Naive thymus-derived CD4-positive, alpha-beta T cell (primary cell): ENCODE data around the gene PPT1. TPM values are rescaled to one million over a fixed set of nuclear protein-coding genes. Genes with fewer than 3 reads are reported as not detected.
A peak's percentile ranks its signal among the peaks of the same experiment; 100 is the strongest.

Source experiments
- ATAC-seq: fragments of 150-1000 bp; cut with Tn5 transposase; 2 replicates; pipeline ENCODE4 v1.10.0; 2021; ENCODE audit warnings: mild to moderate bottlenecking, moderate library complexity
- CTCF ChIA-PET: fragments of 350-600 bp; sonication (Branson Sonifier 250); formaldehyde crosslinking; loops from one replicate; lab custom pipeline; 2021; ENCODE audit warnings: antibody characterized with exemption; lab: Charles Lee
- POLR2A ChIA-PET: fragments of 350-600 bp; sonication (Branson Sonifier 250); formaldehyde crosslinking; loops from one replicate; lab custom pipeline; 2021; ENCODE audit warnings: antibody characterized with exemption, inconsistent platforms; lab: Charles Lee
- DNase-seq, 9 donors: peaks; one replicate each; pipeline versions ENCODE4 v3.0.0 to v3.0.0-alpha.2; 2020 to 2022; ENCODE audit warnings: mixed read lengths in 1 of 9
- H3K27ac ChIP-seq: one replicate; pipeline ENCODE4 v1.7.0; 2013; ENCODE audit warnings: mild to moderate bottlenecking, low read depth, low read length, moderate library complexity
- H3K27me3 ChIP-seq, 2 donors: one replicate each; pipeline ENCODE4 v1.7.0; 2013; ENCODE audit warnings: low read length in 2 of 2, mild to moderate bottlenecking in 2 of 2, moderate library complexity in 2 of 2; ENCODE audit not compliant: control insufficient read depth in 2 of 2, insufficient read depth in 2 of 2
- H3K36me3 ChIP-seq, 3 experiments: 1 replicate in 2 of 3; 2 replicates in 1 of 3; pipeline ENCODE4 v1.7.0; 2013; ENCODE audit warnings: low read length in 3 of 3, mild to moderate bottlenecking in 3 of 3, moderate library complexity in 1 of 3; ENCODE audit not compliant: insufficient read depth in 3 of 3, control insufficient read depth in 2 of 3
- H3K4me1 ChIP-seq, 2 donors: one replicate each; pipeline ENCODE4 v1.7.0; 2013; ENCODE audit warnings: low read length in 2 of 2, mild to moderate bottlenecking in 2 of 2, moderate library complexity in 1 of 2; ENCODE audit not compliant: control insufficient read depth in 2 of 2, insufficient read depth in 2 of 2
- H3K4me3 ChIP-seq: 2 replicates; pipeline ENCODE4 v1.7.0; 2013; ENCODE audit warnings: mild to moderate bottlenecking, low read length
- H3K9me3 ChIP-seq, 3 experiments: 1 replicate in 2 of 3; 2 replicates in 1 of 3; pipeline ENCODE4 v1.7.0; 2013; ENCODE audit warnings: low read length in 3 of 3; ENCODE audit not compliant: control insufficient read depth in 2 of 3
- H3K27ac Mint-ChIP-seq, 9 donors: one replicate each; pipeline ENCODE4 v1.8.0; 2020 to 2022; ENCODE audit warnings: mixed read lengths in 9 of 9, mild to moderate bottlenecking in 8 of 9, moderate library complexity in 5 of 9, inconsistent platforms in 2 of 9
- H3K27me3 Mint-ChIP-seq, 5 donors: one replicate each; pipeline ENCODE4 v1.8.0; 2021 to 2022; ENCODE audit warnings: mixed read lengths in 5 of 5, mild to moderate bottlenecking in 1 of 5
- H3K36me3 Mint-ChIP-seq, 5 donors: one replicate each; pipeline ENCODE4 v1.8.0; 2020 to 2022; ENCODE audit warnings: mixed read lengths in 5 of 5, mild to moderate bottlenecking in 3 of 5, inconsistent platforms in 1 of 5
- H3K4me1 Mint-ChIP-seq, 7 donors: one replicate each; pipeline ENCODE4 v1.8.0; 2020 to 2022; ENCODE audit warnings: mixed read lengths in 7 of 7, mild to moderate bottlenecking in 3 of 7, inconsistent platforms in 1 of 7
- H3K4me3 Mint-ChIP-seq, 10 donors: one replicate each; pipeline ENCODE4 v1.8.0; 2020 to 2022; ENCODE audit warnings: mild to moderate bottlenecking in 10 of 10, mixed read lengths in 10 of 10, moderate library complexity in 6 of 10, inconsistent platforms in 2 of 10
- H3K9me3 Mint-ChIP-seq, 11 donors: one replicate each; pipeline ENCODE4 v1.8.0; 2020 to 2022; ENCODE audit warnings: mixed read lengths in 11 of 11, mild to moderate bottlenecking in 4 of 11, inconsistent platforms in 1 of 11, moderate library complexity in 1 of 11
- intact Hi-C, 2 donors: fragments of 100-400 bp; cut with micrococcal nuclease; formaldehyde crosslinking; loops; one replicate each; pipeline ENCODE4 v1.15.1; 2023
- polyA plus RNA-seq, 2 donors: library from polyadenylated mRNA; unstranded; fragments of 300-500 nt; fragmentation: Illumina TruSeq; gene quantifications; one replicate each; pipeline ENCODE4 v1.2.3, GENCODE V29; 2021
- total RNA-seq, 6 experiments: library from RNA in 5 of 6; stranded (reverse) in 5 of 6; gene quantifications; 1 replicate in 5 of 6; 2 replicates in 1 of 6; pipeline ENCODE4 v1.2.3 and lab custom pipeline; 2021 to 2026

The PPT1 gene
- total and polyA plus RNA-seq, 7 experiments from 2014 or later, result 51.8 to 264 (median 100) TPM

GRCh38 chr1:40133312-40133665 lies 36.2 kb upstream of the PPT1 start:
- Histone ChIP-seq H3K27me3 (no peaks in the 10 kb centered on the region), H3K4me1 (no peaks in the 10 kb centered on the region), H3K36me3 (no peaks in the 10 kb centered on the region), H3K27ac (no peak overlapping the region), H3K9me3 (no peaks in the 10 kb centered on the region), H3K4me3 (no peak overlapping the region)
- no peaks in the 10 kb centered on the region for H3K36me3 Mint-ChIP-seq
- peaks cover 0 to 25% (median 18%) of the 10 kb centered on the region in 5 donors for H3K27me3 Mint-ChIP-seq
- intact Hi-C loops, result no loop called here
- ATAC-seq, result no peak
- peaks cover 0 to 3% (median 0%) of the 10 kb centered on the region in 11 donors for H3K9me3 Mint-ChIP-seq
- no peak overlapping the region for H3K4me3 Mint-ChIP-seq
- ChIA-PET CTCF (interaction anchor here (0.6 kb wide), 2 partner anchors 596 to 818 kb away, joined by 3 to 5 read pairs; no protein-coding TSS in a partner anchor), POLR2A (no interaction called here)
- H3K4me1 Mint-ChIP-seq, result peaks cover 0 to 3% (median 0%) of the 10 kb centered on the region in 7 donors
- no peak for DNase-seq
- H3K27ac Mint-ChIP-seq, result no peak overlapping the region

- no peaks in the 10 kb centered on the region for H3K36me3 ChIP-seq
- ChIA-PET CTCF (interaction anchor here (0.6 kb wide), 2 partner anchors 597 to 819 kb away, joined by 3 to 5 read pairs; no protein-coding TSS in a partner anchor), POLR2A (no interaction called here)
- Mint-ChIP-seq H3K27me3 (peaks cover 0 to 23% (median 18%) of the 10 kb centered on the region in 5 donors), H3K4me3 (no peak overlapping the region), H3K9me3 (peaks cover 0 to 3% (median 0%) of the 10 kb centered on the region in 11 donors), H3K36me3 (no peaks in the 10 kb centered on the region), H3K27ac (no peak overlapping the region), H3K4me1 (peaks cover 0 to 3% (median 0%) of the 10 kb centered on the region in 7 donors)
- no peak overlapping the region for H3K4me3 ChIP-seq
- no peaks in the 10 kb centered on the region for H3K9me3 ChIP-seq
- DNase-seq, result no peak
- no peaks in the 10 kb centered on the region for H3K4me1 ChIP-seq
- no peaks in the 10 kb centered on the region for H3K27me3 ChIP-seq
- ATAC-seq, result no peak
- intact Hi-C loops, result no loop called here
- no peak overlapping the region for H3K27ac ChIP-seq
Observed at GRCh38 chr1:40132383-40133311, 35.6 kb upstream of the PPT1 start.

- peaks cover 0 to 3% (median 0%) of the 10 kb centered on the region in 11 donors for H3K9me3 Mint-ChIP-seq
- ATAC-seq, result no peak
- H3K36me3 Mint-ChIP-seq, result no peaks in the 10 kb centered on the region
- peaks cover 0 to 19% (median 13%) of the 10 kb centered on the region in 5 donors for H3K27me3 Mint-ChIP-seq
- ChIA-PET CTCF (interaction anchor here (0.7 kb wide), 1 partner anchor 227 kb away, joined by 3 read pairs; no protein-coding TSS in a partner anchor), POLR2A (no interaction called here)
- H3K27ac Mint-ChIP-seq, result peak overlapping the region in 1 of 9 donors; percentile 47
- H3K4me3 Mint-ChIP-seq, result no peak overlapping the region
- intact Hi-C loops, result no loop called here
- Histone ChIP-seq H3K9me3 (no peaks in the 10 kb centered on the region), H3K36me3 (no peaks in the 10 kb centered on the region), H3K27ac (no peak overlapping the region), H3K4me3 (no peak overlapping the region), H3K27me3 (no peaks in the 10 kb centered on the region), H3K4me1 (no peaks in the 10 kb centered on the region)
- peaks cover 0 to 3% (median 0%) of the 10 kb centered on the region in 7 donors for H3K4me1 Mint-ChIP-seq
- no peak for DNase-seq
Observed at GRCh38 chr1:40130892-40131291, 33.8 kb upstream of the PPT1 start.

- ChIA-PET CTCF (no interaction called here), POLR2A (interaction anchor here (1.0 kb wide), 1 partner anchor 279 kb away, joined by 3 read pairs; no protein-coding TSS in a partner anchor)
- Mint-ChIP-seq H3K4me1 (no peaks in the 10 kb centered on the region), H3K4me3 (no peak overlapping the region), H3K9me3 (peaks cover 0 to 1% (median 0%) of the 10 kb centered on the region in 11 donors), H3K27me3 (peaks cover 0 to 31% (median 5%) of the 10 kb centered on the region in 5 donors), H3K27ac (no peak overlapping the region), H3K36me3 (no peaks in the 10 kb centered on the region)
- Histone ChIP-seq H3K36me3 (no peaks in the 10 kb centered on the region), H3K27ac (no peak overlapping the region), H3K9me3 (no peaks in the 10 kb centered on the region), H3K4me3 (no peak overlapping the region), H3K4me1 (no peaks in the 10 kb centered on the region), H3K27me3 (no peaks in the 10 kb centered on the region)
- no peak for DNase-seq
- intact Hi-C loops, result no loop called here
- no peak for ATAC-seq
Observed at GRCh38 chr1:40122855-40123254, 25.8 kb upstream of the PPT1 start.

- ChIA-PET CTCF (no interaction called here), POLR2A (interaction anchor here (0.6 kb wide), 1 partner anchor 25 kb away, joined by 3 read pairs; no protein-coding TSS in a partner anchor)
- Mint-ChIP-seq H3K9me3 (peaks cover 0 to 1% (median 0%) of the 10 kb centered on the region in 11 donors), H3K27me3 (peaks cover 0 to 42% (median 8%) of the 10 kb centered on the region in 5 donors), H3K4me1 (no peaks in the 10 kb centered on the region), H3K36me3 (no peaks in the 10 kb centered on the region), H3K27ac (no peak overlapping the region), H3K4me3 (no peak overlapping the region)
- intact Hi-C loops, result no loop called here
- no peak overlapping the region for H3K27ac ChIP-seq
- peaks cover 0 to 2% of the 10 kb centered on the region in 2 donors for H3K27me3 ChIP-seq
- no peaks in the 10 kb centered on the region for H3K9me3 ChIP-seq
- H3K4me1 ChIP-seq, result no peaks in the 10 kb centered on the region
- DNase-seq (no peak), ATAC-seq (no peak)
- H3K36me3 ChIP-seq, result no peaks in the 10 kb centered on the region
- no peak overlapping the region for H3K4me3 ChIP-seq
Observed at GRCh38 chr1:40120128-40120527, 23.1 kb upstream of the PPT1 start.

- Mint-ChIP-seq H3K4me3 (no peak overlapping the region), H3K27me3 (peaks cover 13 to 50% (median 28%) of the 10 kb centered on the region in 5 donors), H3K27ac (no peak overlapping the region), H3K4me1 (no peaks in the 10 kb centered on the region), H3K36me3 (peaks cover 5 to 18% (median 11%) of the 10 kb centered on the region in 5 donors), H3K9me3 (peaks cover 5 to 39% (median 22%) of the 10 kb centered on the region in 11 donors)
- H3K4me1 ChIP-seq, result no peaks in the 10 kb centered on the region
- H3K36me3 ChIP-seq, result no peaks in the 10 kb centered on the region
- ChIA-PET CTCF (no interaction called here), POLR2A (no interaction called here)
- no peak overlapping the region for H3K4me3 ChIP-seq
- intact Hi-C loops, result no loop called here
- DNase-seq (no peak), ATAC-seq (no peak)
- H3K9me3 ChIP-seq, result peaks cover 0 to 7% (median 0%) of the 10 kb centered on the region in 3 experiments
- H3K27ac ChIP-seq, result no peak overlapping the region
- H3K27me3 ChIP-seq, result peaks cover 0 to 2% of the 10 kb centered on the region in 2 donors
Observed at GRCh38 chr1:40114400-40114799, 17.3 kb upstream of the PPT1 start.
